Measurements from ENCODE around the gene TMEM43.

The TMEM43 gene

DNA sequence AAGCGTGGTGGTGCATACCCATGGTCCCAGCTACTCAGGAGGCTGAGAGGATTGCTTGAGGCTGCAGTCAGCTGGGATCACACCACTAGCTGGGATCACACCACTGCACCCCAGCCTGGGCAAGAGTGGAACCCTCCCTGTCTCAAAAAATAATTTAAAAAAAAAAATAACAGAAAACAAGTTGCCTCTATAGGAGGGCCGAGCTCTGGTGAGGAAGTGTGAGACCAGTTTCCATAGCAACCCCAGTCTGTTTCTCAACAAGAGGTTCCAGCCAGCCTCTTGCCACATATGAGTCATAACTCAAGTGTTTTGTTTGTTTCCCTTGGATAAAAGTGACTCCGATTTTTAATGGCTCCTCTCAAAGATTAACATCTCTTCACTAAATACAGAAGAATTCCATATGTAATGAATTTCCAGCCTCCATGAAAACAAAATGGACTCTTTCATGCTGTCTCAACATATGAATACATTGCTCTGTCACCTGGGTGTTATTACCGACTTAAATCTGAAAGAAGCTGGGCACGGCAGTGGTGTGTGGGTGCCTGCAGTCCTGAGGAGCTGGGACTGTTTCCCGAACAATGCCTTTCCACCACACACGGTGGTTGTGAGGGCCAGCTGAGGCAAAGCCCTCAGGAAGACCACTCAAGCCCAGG is 19.7 kb downstream of the TMEM43 start:
- Histone ChIP-seq H3K27ac (peak overlapping the region; percentile 87 to 88), H3K27me3 (no peaks in the 10 kb centered on the region), H3K9me3 (no peaks in the 10 kb centered on the region), H3K4me3 (peak overlapping the region; percentile 2 to 14), H3K36me3 (peaks cover 27 to 65% (median 59%) of the 10 kb centered on the region in 3 donors), H3K4me1 (peaks cover 0 to 91% (median 70%) of the 10 kb centered on the region in 4 donors)
- intact Hi-C loops (cut with DNase I; ENCODE audit: low total_unique reads): loop anchor here (5.0 kb wide), 1 partner anchor 33 kb away; the partner anchor contains the start of genes LSM3 and XPC
- peak; percentile 88 to 89 for DNase-seq
- TF ChIP-seq, protein P1, sequence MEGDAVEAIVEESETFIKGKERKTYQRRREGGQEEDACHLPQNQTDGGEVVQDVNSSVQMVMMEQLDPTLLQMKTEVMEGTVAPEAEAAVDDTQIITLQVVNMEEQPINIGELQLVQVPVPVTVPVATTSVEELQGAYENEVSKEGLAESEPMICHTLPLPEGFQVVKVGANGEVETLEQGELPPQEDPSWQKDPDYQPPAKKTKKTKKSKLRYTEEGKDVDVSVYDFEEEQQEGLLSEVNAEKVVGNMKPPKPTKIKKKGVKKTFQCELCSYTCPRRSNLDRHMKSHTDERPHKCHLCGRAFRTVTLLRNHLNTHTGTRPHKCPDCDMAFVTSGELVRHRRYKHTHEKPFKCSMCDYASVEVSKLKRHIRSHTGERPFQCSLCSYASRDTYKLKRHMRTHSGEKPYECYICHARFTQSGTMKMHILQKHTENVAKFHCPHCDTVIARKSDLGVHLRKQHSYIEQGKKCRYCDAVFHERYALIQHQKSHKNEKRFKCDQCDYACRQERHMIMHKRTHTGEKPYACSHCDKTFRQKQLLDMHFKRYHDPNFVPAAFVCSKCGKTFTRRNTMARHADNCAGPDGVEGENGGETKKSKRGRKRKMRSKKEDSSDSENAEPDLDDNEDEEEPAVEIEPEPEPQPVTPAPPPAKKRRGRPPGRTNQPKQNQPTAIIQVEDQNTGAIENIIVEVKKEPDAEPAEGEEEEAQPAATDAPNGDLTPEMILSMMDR (IDR thresholded peaks at IDR 0.05): no peak

DNA sequence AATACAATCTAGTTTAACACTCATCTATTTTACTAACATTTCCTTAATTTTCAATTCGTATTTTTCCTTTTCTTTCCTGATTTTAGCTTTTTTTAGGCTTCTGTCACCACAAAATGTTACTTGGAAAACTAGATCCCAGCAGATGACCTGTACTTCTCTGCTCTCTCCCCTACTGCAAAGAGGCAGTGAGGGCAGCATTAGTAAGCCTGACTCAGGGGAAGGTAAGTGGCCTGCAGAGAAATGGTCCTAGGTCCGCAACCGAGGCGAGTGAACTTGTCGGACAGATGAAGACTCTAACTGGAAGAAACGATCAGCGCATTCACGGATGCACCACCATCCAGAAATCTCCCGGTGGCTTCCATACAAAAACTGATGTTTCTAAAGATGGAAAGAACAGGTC is 20.4 kb downstream of the TMEM43 start:
- TF ChIP-seq, protein P1 (IDR thresholded peaks at IDR 0.05): no peak
- peak overlapping the region; percentile 87 to 88 for H3K27ac ChIP-seq
- peaks cover 0 to 84% (median 67%) of the 10 kb centered on the region in 4 donors for H3K4me1 ChIP-seq
- no peaks in the 10 kb centered on the region for H3K27me3 ChIP-seq
- peaks cover 26 to 62% (median 55%) of the 10 kb centered on the region in 3 donors for H3K36me3 ChIP-seq
- H3K9me3 ChIP-seq: no peaks in the 10 kb centered on the region
- peak overlapping the region in 1 of 2 donors; percentile 14 for H3K4me3 ChIP-seq
- no peak for DNase-seq
- intact Hi-C loops (cut with DNase I; ENCODE audit: low total_unique reads): no loop called here

DNA sequence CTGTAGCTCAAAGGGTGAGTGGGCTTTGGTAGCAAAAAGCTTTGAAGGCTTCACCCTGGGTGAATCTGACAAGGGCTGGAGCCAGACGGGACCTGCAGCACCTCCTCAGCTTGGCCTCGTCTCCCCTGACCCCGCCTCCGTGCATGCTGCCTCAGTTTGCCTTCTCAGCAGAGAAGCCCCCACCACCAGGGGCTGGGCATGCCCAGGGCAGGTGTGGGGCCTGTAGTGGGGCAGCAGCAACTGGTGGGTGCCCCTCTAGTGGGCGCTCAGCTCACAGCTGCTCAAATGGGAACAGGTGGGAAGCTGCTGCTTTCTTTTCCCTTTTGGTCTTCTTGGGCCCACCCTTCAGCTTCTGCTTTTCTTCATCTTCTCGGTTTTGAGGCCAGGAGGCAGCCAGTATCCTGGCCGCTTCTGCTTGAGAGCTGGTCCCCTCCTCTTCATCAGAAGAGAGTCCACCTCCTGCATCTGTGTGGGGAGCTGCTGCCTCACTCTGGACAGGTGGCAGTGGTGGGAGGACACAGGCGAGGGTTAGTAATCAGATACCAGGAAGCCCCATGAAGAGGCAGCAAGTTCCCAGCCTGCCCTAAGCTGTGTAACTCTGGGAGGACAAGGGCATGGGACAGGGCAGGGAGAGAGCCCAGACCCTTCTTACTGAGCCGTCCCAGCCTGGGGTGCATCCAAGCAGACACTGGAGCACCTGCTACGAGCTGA is 21.0 kb downstream of the TMEM43 start:
- peaks cover 21 to 62% (median 49%) of the 10 kb centered on the region in 3 donors for H3K36me3 ChIP-seq
- no peak overlapping the region for H3K4me3 ChIP-seq
- no peaks in the 10 kb centered on the region for H3K27me3 ChIP-seq
- no peak for DNase-seq
- intact Hi-C loops (cut with DNase I; ENCODE audit: low total_unique reads): no loop called here
- H3K27ac ChIP-seq: peak overlapping the region; percentile 87 to 88
- H3K4me1 ChIP-seq: peaks cover 0 to 79% (median 64%) of the 10 kb centered on the region in 4 donors
- H3K9me3 ChIP-seq: no peaks in the 10 kb centered on the region
- TF ChIP-seq, protein P1 (IDR thresholded peaks at IDR 0.05): no peak

DNA sequence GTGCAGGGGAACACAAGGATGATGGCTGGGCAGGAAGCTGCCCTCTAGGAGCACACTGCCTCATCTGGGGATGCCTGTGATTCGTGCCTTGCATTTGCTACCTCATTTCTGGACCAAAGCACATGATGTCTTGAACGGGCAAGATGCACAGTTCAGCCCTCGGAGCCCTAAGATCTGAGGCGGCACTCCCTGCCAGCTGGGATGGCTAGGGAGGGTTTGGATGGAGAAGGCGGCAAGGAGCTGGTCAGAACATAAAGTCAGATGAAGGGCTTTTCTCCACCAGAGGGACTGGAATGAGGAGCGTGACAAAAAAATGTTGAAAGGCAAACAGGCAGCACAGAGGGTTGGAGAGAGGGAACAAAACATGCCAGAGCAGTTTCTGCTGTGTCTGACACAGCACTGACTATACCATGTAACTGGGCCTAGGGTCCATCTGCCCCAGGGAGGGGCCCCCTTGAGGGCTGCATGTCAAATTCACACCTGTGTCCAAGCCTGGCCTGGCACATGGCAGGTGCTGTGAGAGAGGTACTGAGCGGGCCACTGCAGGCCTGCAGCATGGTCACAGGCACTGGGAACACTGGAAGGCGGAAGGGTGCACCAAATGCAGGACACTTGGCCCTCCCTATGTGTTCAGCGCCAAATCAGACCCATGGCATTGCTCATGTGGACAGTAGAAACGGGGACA is 21.7 kb downstream of the TMEM43 start:
- DNase-seq: no peak
- TF ChIP-seq, protein P1 (IDR thresholded peaks at IDR 0.05): peak in 1 of 2 experiments; percentile 9
- H3K9me3 ChIP-seq: no peaks in the 10 kb centered on the region
- H3K27ac ChIP-seq: peak overlapping the region; percentile 87 to 88
- intact Hi-C loops (cut with DNase I; ENCODE audit: low total_unique reads): no loop called here
- peaks cover 19 to 61% (median 43%) of the 10 kb centered on the region in 3 donors for H3K36me3 ChIP-seq
- no peak overlapping the region for H3K4me3 ChIP-seq
- H3K4me1 ChIP-seq: peaks cover 0 to 72% (median 59%) of the 10 kb centered on the region in 4 donors
- no peaks in the 10 kb centered on the region for H3K27me3 ChIP-seq

DNA sequence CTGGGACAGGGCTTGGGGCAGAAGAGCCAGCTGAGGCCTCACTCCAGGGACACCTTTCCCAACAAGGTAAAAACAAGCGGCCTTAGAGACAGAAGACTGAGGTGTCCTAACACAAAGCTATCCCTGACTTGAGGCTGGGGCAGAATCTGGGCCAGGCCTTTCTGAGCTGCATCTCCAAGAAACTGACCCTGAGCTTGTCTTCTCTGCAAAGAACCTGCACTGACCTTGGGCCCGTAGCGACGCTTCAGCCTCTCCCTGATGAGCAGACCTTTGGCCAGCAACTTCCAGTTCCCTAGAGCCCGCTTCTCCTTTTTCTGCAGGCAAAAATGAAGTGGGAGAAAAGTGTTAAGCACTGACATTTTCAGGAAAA is 22.2 kb downstream of the TMEM43 start:
- intact Hi-C loops (cut with DNase I; ENCODE audit: low total_unique reads): no loop called here
- no peaks in the 10 kb centered on the region for H3K27me3 ChIP-seq
- H3K4me3 ChIP-seq: no peak overlapping the region
- peak overlapping the region; percentile 87 to 88 for H3K27ac ChIP-seq
- H3K4me1 ChIP-seq: peaks cover 0 to 66% (median 54%) of the 10 kb centered on the region in 4 donors
- no peak for DNase-seq
- peaks cover 19 to 61% (median 41%) of the 10 kb centered on the region in 3 donors for H3K36me3 ChIP-seq
- TF ChIP-seq, protein P1 (IDR thresholded peaks at IDR 0.05): no peak
- no peaks in the 10 kb centered on the region for H3K9me3 ChIP-seq
